HG02938 (cell line): ENCODE measurements around the gene NKPD1.

Source experiments
- ATAC-seq: cut with Tn5 transposase; IDR thresholded peaks from one replicate; pipeline ENCODE4 v1.9.1; 2021; ENCODE audit warnings: mild to moderate bottlenecking, moderate library complexity; ENCODE audit not compliant: unreplicated experiment

NKPD1 gene

GRCh38 chr19:45141203-45141900 lies 19.4 kb downstream of the NKPD1 start:
- ATAC-seq = no peak

DNA sequence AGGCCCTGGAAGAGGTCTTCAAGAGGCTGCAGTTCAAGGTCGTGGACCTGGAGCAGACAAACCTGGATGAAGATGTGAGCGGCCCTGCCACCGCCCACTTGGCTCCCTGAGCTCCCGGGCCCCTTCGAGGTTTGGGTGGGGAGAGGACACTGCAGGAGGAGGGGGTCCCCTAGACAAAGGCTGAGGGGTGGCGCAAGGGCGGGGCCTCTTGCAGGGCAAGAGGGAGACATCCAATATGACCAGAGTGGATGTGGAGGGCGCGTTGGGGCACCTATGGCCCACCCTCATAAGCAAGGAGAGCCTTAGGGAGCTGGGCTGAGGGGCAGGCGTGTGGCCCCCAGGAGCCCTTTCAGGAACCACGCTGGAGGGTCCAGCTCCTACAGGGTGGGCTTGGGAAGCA lies 20.2 kb downstream of the NKPD1 start:
- no peak for ATAC-seq

- no peak for ATAC-seq
Measured at GRCh38 chr19:45140144-45140503, 20.7 kb downstream of the NKPD1 start.

- no peak for ATAC-seq
Measured at GRCh38 chr19:45139286-45140143, 21.3 kb downstream of the NKPD1 start.

DNA sequence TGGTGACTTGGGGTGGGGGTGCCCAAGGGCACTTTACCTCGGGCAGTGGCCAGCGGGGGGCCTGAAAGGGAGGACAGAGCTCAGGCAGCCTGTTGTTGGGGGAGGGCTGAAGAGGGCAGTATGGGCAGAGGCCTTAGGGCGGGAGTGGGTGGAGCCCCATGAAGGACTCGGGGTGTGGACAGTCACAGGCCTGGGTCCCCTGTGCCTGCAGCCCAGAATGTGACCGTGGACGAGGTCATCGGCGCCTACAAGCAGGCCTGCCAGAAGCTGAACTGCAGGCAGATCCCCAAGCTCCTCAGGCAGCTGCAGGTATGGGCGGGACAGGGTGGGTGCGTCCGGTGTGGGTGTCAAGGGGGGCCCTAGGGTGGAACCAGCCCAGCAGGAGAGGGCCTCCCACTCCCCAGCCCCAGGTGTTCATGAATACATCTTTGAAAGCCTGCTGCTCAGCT lies 22.5 kb downstream of the NKPD1 start:
- ATAC-seq = no peak

GRCh38 chr19:45137179-45137761 lies 23.5 kb downstream of the NKPD1 start:
- no peak for ATAC-seq

DNA sequence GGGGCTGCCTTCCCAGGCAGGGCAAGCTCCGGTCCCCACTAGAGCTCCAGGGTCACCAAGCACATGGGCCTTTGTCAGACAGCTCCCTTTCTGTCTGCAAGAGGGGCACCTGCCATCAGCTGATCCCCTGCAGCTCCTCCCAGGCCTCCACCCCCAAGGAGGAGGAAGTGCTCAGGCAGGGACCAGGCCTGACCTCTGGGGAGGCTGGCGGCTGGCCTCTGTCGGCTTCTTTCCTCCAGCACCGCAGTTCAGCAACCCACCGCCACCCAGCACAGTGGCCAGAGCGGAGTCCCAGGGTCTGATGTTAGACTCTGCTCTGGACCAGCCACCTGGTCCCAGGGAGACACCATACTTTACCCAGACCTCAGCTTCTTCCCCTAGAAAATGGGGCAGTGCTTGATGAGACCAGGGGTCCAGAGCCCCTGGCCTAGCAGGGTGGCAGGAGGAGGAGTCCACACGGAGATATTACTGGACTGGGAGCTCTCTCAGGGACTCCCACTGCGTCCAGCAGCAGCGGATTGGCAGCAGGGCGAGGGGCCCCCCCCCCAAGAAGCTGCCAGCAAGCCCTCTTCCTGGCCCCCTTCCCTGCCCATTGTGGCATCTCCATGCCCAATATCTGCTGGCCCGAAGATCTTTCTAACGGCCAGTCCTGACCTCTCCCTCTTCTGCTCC lies 24.1 kb downstream of the NKPD1 start:
- no peak for ATAC-seq

DNA sequence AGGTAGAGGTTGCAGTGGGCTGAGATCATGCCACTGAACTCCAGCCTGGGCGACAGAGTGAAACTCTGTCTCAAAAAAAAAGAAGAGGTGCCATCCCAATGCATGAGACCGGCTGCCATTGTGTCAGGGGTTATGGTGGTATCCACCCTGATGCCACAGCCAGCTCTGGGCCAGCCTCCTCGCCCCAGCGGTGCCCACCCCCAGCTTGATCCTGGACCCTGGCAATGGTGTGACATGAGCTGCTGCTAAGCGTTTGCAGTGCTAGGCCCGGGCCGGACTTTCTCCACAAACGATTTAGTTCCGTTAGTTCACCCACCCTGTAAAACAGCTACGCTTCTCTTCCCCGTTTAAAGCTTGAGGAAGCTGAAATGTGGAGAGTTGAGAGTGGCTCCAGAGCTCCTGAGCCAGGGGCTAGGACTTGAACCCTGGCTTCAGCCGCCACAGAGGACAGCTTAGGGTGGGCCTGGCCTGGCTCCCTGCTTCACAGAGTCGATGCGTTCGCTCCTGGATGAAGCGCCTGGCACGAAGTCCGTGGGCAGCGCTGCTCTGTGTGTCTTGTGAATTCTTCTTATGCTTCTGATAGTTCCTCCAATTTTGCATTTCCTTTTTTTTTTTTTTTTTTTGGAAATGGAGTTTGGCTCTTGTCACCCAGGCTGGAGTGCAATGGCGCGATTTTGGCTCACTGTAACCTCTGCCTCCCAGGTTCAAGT lies 25.5 kb downstream of the NKPD1 start:
- no peak for ATAC-seq

- ATAC-seq = no peak
Measured at GRCh38 chr19:45133661-45134060, 27.1 kb downstream of the NKPD1 start.

DNA sequence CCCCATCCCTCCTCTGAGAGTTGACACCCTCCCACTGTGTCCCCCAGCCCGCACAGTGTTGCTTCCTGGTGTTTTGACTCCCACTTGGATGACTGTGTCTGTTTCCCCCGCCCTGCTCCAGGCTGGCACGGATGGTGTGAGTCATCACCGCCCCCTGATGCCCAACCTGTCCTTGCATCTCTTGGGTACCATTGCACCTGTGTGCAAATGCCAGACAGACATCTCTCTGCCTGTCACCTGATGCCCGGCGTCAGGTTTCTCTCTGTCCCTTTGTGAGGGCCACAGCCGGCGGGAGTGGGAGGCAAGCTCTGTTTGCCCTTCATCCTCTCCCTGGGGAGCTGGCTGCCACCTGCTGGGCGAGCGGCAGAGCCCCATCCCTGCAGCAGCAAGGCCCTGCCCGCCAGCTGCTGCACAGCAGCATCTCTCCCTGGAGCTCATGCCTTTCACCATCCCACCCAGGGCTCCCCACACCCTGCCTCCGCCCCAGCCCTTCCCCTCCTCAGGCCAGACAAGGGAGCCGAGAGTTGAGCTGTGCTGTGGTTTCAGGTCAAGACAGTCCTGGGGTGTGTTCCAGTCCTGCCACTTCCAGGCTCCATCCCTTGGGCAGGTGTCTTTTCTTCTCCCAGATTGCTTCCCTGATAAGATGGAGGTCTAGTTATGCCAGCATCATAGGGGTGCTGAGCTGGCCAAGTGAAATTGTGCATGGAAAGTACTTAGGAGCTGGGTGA lies 29.7 kb downstream of the NKPD1 start:
- no peak for ATAC-seq

DNA sequence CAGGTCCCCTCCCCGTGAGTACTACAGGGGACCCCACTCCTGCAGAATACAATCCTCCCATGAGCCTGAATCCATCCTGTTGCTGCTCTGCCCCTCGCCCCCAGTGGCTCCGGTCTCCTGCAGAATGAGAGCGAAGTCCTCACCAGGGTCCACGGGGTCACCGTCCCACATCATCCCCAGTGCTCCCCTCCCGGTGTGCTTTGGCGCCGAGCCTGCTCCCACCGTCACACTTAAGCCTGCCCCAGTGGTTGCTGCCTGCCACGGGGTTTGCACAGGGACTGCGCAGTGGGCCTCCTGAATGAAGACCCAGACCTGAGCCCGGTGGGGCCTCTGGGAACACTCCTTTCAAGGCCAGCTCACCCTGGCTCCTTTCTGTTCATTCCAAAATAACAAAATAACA lies 30.5 kb downstream of the NKPD1 start:
- ATAC-seq = no peak

- ATAC-seq = no peak
Measured at GRCh38 chr19:45128806-45129205, 32.0 kb downstream of the NKPD1 start.

GRCh38 chr19:45128146-45128545 lies 32.6 kb downstream of the NKPD1 start:
- ATAC-seq = no peak

DNA sequence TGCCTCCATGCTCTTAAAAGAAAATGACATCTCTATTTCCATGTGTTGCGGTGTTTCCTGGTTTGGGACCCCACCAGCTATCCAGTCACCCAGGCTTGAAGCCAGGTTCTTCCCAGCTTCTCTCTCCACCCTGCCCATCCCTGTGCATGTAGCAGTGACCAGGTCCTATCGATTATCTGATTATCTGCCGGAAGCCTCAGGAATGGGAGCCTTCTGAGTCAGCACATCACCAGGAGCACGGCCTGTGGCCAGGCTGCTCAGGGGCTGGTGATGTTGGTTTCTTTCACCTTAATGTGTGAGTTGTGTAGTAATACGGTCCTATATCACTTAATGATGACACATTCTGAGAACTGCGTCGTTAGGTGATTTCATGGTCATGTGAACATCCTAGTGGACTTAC lies 34.1 kb downstream of the NKPD1 start:
- ATAC-seq = no peak

- ATAC-seq = no peak
Measured at GRCh38 chr19:45125975-45126493, 34.7 kb downstream of the NKPD1 start.

GRCh38 chr19:45125360-45125759 lies 35.4 kb downstream of the NKPD1 start:
- ATAC-seq = no peak

GRCh38 chr19:45124021-45124420 lies 36.8 kb downstream of the NKPD1 start:
- ATAC-seq = no peak

DNA sequence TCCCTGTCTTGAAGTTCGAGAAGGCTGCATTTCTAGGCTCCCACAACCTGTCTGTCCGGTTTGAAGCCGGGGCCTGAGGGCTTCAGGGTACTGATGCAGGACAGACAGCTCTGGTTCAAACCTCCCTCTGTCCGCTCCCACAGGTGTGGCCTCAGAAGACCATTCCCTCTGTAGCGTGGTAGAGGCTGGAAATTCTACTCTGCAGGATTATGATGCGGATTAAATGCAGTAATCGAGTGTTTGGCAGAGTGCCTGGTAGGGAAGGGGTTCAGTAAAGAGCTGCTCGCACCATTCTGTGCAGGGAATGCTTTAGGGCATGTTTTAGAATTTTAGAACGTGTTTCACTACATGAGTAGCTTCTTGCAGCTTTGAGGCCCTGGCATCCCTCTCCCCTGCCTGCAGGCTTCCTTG lies 37.3 kb downstream of the NKPD1 start:
- no peak for ATAC-seq

- ATAC-seq = no peak
Measured at GRCh38 chr19:45122832-45123231, 38.0 kb downstream of the NKPD1 start.

- no peak for ATAC-seq
Measured at GRCh38 chr19:45121827-45122345, 38.9 kb downstream of the NKPD1 start.
